Measurements from ENCODE around the gene ADIPOR1. TPM values are rescaled to one million over a fixed set of nuclear protein-coding genes. Genes with fewer than 3 reads are reported as not detected.

The ADIPOR1 gene
- polyA plus RNA-seq, 1 of the 3 experiments (the other 2 are of a cell fraction), result 82.2 TPM

DNA sequence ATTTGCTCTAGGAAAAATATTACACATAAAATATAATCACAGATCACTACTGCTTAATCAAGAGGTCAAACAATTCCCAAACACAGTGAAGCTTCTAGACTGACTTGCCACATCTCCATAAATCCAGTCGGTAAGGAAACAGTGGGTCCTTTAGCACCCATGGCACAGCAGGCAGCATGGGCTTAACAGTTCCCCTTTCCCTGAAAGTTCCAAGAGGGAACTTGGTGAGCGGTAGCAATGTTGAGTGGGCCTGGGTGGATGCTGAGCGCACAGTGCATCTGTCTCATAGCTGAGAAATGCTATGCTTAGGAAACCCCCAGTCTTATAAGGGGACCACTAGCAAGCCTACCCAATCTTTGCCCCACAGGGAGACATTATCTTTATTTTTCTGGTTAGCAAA, 16.7 kb upstream of the ADIPOR1 start:
- no peak for TF ChIP-seq MXI1 (IDR thresholded peaks at IDR 0.05; ENCODE audit: low read depth, low read length)
- no peak overlapping the region for H3K4me2 ChIP-seq
- no peaks in the 10 kb centered on the region for H4K20me1 ChIP-seq (ENCODE audit: insufficient read depth)
- no peak overlapping the region for H3K4me3 ChIP-seq (ENCODE audit: low read depth in 2 of 2, low read length in 1 of 2)
- WGBS (ENCODE audit: low lambda C conversion rate), result 69% methylated on average over 3 of the region's 3 CpGs
- no peak overlapping the region for H3K9ac ChIP-seq
- no peak for DNase-seq
- H3K36me3 ChIP-seq (replicated peaks in 1 of 2; ENCODE audit: control insufficient read depth in 1 of 2, insufficient read depth in 2 of 2, low read length in 1 of 2), result no peaks in the 10 kb centered on the region
- H3K27me3 ChIP-seq (ENCODE audit: insufficient read depth), result peaks cover 47% of the 10 kb centered on the region; the same call in 1 of the 2 replicates
- POLR2A ChIA-PET, result no interaction called here
- CTCF ChIA-PET, result interaction anchor here (1.6 kb wide), 1 partner anchor 25 kb away, joined by 5 read pairs; no protein-coding TSS in a partner anchor
- no peaks in the 10 kb centered on the region for H3F3A ChIP-seq (replicated peaks; ENCODE audit: insufficient read depth)
- no peaks in the 10 kb centered on the region for H3K9me2 ChIP-seq
- no peaks in the 10 kb centered on the region for H3K4me1 ChIP-seq (ENCODE audit: control insufficient read depth in 1 of 2, insufficient read depth in 2 of 2, low read depth in 1 of 2, low read length in 1 of 2)
- no peak overlapping the region for H2AFZ ChIP-seq (ENCODE audit: low read depth)
- H3K9me3 ChIP-seq, result no peaks in the 10 kb centered on the region
- H3K27ac ChIP-seq (ENCODE audit: low read depth in 2 of 2, low read length in 1 of 2), result no peak overlapping the region
- H3K79me2 ChIP-seq (ENCODE audit: insufficient read depth), result no peaks in the 10 kb centered on the region

DNA sequence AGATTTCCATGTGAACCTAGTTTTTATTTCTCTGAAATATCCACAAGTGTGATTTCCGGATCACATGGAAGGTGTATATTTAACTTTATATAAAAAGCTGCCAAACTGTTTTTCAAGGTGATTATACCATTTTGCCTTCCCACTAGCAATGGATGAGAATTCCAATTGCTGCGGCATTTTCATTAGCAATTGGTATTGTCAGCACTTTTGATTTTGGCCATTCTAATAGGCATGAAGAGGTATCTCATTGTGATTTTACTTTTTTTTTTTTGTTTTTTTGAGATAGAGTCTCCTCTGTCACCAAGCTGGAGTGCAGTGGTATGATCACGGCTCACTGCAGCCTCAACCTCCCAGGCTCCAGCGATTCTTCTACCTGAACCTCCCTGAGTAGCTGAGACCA, 13.9 kb upstream of the ADIPOR1 start:
- Histone ChIP-seq H3K27ac (ENCODE audit: low read depth in 2 of 2, low read length in 1 of 2) (no peak overlapping the region), H3K4me2 (no peak overlapping the region), H3K9me2 (no peaks in the 10 kb centered on the region), H2AFZ (ENCODE audit: low read depth) (no peak overlapping the region), H3K4me1 (ENCODE audit: control insufficient read depth in 1 of 2, insufficient read depth in 2 of 2, low read depth in 1 of 2, low read length in 1 of 2) (peaks cover 0 to 6% of the 10 kb centered on the region in 2 experiments; a peak in 1 of 4 replicates), H3K4me3 (ENCODE audit: low read depth in 2 of 2, low read length in 1 of 2) (no peak overlapping the region), H3K36me3 (replicated peaks in 1 of 2; ENCODE audit: control insufficient read depth in 1 of 2, insufficient read depth in 2 of 2, low read length in 1 of 2) (no peaks in the 10 kb centered on the region), H3K9ac (no peak overlapping the region), H3K9me3 (no peaks in the 10 kb centered on the region), H3F3A (replicated peaks; ENCODE audit: insufficient read depth) (peaks cover 4% of the 10 kb centered on the region), H3K79me2 (ENCODE audit: insufficient read depth) (no peaks in the 10 kb centered on the region), H3K27me3 (ENCODE audit: insufficient read depth) (peaks cover 33% of the 10 kb centered on the region; the same call in 1 of the 2 replicates), H4K20me1 (ENCODE audit: insufficient read depth) (no peaks in the 10 kb centered on the region)
- 37% methylated on average over 4 of the region's 4 CpGs for WGBS (ENCODE audit: low lambda C conversion rate)
- TF ChIP-seq, protein P1, sequence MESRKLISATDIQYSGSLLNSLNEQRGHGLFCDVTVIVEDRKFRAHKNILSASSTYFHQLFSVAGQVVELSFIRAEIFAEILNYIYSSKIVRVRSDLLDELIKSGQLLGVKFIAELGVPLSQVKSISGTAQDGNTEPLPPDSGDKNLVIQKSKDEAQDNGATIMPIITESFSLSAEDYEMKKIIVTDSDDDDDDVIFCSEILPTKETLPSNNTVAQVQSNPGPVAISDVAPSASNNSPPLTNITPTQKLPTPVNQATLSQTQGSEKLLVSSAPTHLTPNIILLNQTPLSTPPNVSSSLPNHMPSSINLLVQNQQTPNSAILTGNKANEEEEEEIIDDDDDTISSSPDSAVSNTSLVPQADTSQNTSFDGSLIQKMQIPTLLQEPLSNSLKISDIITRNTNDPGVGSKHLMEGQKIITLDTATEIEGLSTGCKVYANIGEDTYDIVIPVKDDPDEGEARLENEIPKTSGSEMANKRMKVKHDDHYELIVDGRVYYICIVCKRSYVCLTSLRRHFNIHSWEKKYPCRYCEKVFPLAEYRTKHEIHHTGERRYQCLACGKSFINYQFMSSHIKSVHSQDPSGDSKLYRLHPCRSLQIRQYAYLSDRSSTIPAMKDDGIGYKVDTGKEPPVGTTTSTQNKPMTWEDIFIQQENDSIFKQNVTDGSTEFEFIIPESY (IDR thresholded peaks at IDR 0.05; ENCODE audit: borderline replicate concordance, low read depth), result no peak
- TF ChIP-seq RXRA (IDR thresholded peaks at IDR 0.05; ENCODE audit: borderline replicate concordance, low read depth), result no peak
- TF ChIP-seq, protein P2, sequence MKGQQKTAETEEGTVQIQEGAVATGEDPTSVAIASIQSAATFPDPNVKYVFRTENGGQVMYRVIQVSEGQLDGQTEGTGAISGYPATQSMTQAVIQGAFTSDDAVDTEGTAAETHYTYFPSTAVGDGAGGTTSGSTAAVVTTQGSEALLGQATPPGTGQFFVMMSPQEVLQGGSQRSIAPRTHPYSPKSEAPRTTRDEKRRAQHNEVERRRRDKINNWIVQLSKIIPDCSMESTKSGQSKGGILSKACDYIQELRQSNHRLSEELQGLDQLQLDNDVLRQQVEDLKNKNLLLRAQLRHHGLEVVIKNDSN (IDR thresholded peaks at IDR 0.05; ENCODE audit: borderline replicate concordance, low read depth), result no peak
- TF ChIP-seq EP300 (IDR thresholded peaks at IDR 0.05; ENCODE audit: borderline replicate concordance in 1 of 2, low read depth in 1 of 2, low read length in 1 of 2), result no peak
- no peak for TF ChIP-seq TEAD4 (IDR thresholded peaks at IDR 0.05; ENCODE audit: borderline replicate concordance, insufficient read depth)
- TF ChIP-seq, protein P3, sequence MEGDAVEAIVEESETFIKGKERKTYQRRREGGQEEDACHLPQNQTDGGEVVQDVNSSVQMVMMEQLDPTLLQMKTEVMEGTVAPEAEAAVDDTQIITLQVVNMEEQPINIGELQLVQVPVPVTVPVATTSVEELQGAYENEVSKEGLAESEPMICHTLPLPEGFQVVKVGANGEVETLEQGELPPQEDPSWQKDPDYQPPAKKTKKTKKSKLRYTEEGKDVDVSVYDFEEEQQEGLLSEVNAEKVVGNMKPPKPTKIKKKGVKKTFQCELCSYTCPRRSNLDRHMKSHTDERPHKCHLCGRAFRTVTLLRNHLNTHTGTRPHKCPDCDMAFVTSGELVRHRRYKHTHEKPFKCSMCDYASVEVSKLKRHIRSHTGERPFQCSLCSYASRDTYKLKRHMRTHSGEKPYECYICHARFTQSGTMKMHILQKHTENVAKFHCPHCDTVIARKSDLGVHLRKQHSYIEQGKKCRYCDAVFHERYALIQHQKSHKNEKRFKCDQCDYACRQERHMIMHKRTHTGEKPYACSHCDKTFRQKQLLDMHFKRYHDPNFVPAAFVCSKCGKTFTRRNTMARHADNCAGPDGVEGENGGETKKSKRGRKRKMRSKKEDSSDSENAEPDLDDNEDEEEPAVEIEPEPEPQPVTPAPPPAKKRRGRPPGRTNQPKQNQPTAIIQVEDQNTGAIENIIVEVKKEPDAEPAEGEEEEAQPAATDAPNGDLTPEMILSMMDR (IDR thresholded peaks at IDR 0.05), result no peak
- TF ChIP-seq, protein P4, sequence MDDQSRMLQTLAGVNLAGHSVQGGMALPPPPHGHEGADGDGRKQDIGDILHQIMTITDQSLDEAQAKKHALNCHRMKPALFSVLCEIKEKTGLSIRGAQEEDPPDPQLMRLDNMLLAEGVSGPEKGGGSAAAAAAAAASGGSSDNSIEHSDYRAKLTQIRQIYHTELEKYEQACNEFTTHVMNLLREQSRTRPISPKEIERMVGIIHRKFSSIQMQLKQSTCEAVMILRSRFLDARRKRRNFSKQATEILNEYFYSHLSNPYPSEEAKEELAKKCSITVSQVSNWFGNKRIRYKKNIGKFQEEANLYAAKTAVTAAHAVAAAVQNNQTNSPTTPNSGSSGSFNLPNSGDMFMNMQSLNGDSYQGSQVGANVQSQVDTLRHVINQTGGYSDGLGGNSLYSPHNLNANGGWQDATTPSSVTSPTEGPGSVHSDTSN (IDR thresholded peaks at IDR 0.05), result no peak
- no peak for TF ChIP-seq GABPA (IDR thresholded peaks at IDR 0.05; ENCODE audit: low read depth)
- TF ChIP-seq RFX5 (IDR thresholded peaks at IDR 0.05; ENCODE audit: low read length), result no peak
- TF ChIP-seq EZH2phosphoT487 (IDR thresholded peaks at IDR 0.05; ENCODE audit: borderline replicate concordance, low read depth), result no peak
- no peak for TF ChIP-seq MXI1 (IDR thresholded peaks at IDR 0.05; ENCODE audit: low read depth, low read length)
- no peak for TF ChIP-seq NFIC (IDR thresholded peaks at IDR 0.05; ENCODE audit: borderline replicate concordance)
- TF ChIP-seq FOSL2 (IDR thresholded peaks at IDR 0.05; ENCODE audit: borderline replicate concordance, low read depth), result no peak
- DNase-seq, result no peak
- ChIA-PET CTCF (interaction anchor here (2.4 to 2.8 kb wide), 2 partner anchors 20 to 27 kb away, joined by 7 to 10 read pairs; no protein-coding TSS in a partner anchor), POLR2A (no interaction called here)

All from SK-N-SH (cell line).